Measurements from ENCODE around the gene TET2.

TET2 gene

DNA sequence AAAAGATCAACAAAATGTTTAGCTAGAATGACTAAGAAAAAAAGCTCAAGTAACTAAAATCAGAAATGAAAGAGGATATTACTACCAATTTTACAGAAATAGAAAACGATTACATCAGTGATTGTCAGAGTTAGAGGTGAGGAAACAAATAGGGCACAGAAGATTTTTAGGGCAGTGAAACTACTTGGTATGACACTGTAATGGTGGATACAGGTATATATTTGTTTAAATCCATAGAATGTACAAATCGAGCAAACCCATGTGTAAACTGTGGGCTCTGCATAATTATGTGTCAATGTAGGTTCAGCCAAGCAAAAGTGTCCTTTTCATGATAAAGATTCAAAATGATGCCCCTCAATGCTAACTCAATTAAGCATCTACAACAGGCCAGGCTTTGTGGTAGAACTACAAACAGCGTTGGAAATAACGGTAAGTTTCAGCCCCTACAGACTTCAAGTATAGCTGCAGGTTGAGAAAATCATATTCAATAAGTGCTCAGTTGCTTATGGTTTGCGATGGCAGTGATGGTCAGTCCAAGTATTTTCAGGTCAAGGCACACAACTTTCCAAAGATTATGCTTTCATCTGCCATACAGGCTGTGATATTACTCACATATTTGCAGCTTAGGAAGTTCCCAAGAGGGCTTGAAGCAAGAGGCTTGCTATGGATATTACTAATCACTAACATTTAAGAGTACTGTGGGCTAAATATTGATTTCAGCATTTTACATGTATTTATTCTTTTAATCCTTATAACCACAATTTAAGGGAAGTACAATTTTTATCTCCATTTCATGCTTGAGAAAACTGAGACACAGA is 158.6 kb downstream of the TET2 start:
- DNase-seq, result no peak

DNA sequence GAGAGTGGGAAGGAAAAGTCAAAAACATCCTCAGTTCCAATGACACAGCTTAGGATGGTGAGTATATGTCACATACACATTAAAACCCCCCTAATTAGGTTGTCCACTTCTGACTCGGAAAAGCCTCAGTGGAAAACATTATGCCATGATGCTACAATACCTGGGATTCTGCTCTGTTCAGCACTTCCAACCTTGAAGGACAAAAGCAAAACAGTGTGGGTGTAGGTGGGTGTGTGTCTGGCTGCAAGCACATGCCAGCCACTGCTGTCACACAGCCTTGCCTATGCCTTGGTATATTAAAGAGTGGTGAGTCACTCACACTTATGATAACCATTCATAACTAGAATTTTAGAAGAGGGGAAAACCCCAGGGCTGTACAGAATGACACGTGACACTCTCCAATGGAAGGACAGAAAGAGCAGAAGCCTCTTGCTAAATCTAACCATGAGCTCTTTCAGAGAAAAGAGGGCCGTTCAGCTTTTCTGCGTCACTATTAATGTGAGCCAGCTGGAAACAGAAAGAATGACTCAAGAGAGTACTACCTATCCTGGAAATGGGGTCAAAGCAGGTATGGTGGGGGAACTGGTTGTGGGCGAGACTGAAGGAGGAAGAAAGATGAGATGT is 159.6 kb downstream of the TET2 start:
- peak; percentile 5 for DNase-seq

DNA sequence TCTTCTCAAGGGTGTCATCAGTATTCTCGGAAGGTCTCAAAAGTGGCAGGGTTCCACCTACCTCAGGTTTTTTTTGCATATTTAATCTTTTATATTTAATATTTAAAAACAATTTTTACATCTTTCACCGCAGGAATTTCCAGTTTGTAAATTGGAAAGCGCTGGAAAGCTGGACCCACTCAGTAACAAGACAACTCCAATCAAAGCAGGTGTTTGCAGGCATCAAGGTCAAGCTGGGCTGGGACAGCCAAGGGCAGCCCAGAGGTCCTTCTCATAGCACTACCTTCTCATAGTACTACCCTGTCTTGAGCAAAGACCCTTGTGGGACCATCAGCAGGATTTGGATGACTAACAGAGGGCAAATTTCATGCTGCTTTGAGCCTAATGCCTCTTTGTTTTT is 160.1 kb downstream of the TET2 start:
- no peak for DNase-seq

DNA sequence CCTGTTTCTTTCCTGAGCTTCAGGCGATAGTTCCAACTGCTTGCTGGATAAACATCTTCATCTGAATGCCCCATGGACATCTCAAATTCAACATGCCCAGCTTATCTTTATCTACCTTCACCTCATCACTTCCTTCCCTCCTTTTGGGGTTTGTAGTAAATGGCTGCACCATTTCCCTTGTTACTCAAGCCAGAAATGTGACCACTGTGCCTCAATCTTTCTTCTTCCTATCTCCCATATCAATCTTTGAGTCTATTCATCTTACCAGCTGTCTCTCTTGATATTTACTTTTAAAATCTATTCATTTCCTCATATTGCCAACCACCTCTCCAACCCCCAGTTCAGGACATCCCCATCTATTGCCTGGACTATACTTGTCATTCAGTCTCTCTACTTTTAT is 171.8 kb downstream of the TET2 start:
- DNase-seq, result no peak

DNA sequence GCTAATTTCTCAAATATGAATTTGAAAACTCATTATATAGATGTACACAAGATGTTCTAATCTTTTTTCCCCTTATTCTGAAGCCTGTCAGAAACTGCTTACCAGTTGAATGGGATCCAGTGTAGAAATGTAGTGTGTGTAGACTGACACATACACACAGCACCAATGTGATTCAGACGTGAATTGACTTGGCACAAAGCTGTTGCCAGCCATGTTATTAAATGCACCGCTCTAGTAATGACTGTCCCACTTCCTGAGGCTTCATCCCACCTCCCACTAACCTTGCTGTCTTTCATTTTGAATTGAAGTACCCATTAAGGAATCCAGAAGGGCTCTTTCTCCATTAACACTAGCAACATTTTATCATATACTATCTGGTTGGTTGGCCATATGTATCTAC is 180.5 kb downstream of the TET2 start:
- DNase-seq, result no peak

DNA sequence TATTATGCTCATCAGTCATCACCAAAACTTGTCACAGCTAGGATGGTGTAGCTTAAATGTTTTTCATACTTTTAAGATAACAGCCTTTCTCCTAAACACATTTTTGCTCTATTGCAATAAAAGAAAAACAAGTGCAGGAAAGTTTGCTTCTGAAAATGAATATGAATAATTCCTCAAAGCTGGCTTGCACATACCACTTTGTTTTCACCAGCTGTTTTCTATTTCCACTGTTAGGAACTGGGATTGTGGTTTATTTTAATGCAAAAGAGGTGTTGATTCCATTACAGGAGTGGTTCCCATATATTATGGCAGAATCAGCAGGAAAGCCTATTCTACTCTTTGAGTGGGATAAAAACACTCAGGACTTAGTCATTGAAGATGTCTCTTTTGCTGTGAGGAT is 181.3 kb downstream of the TET2 start:
- no peak for DNase-seq

DNA sequence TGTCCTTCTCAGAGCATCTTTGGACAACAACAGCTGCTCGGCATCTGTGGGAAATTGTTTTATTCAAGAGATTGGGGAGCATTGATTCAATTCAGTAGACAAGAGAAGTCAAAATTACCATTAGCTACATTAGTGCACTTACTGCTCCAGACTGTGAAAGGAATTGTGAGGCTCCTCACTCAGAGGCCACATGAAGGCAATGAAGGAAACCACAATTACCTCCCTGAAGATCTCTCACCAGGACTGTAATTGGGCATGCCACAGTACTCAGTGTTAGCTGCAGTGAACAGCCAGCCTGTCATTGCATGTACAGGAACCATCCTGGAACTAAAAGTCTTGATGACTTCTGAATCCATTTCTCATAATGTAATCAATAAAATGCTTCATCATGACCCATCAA is 182.4 kb downstream of the TET2 start:
- DNase-seq, result no peak
